HL-60 (cell line): ENCODE results near the gene EPN2.
"Not testable (repeated sequence)": the region's sequence is repeated elsewhere in the genome, so short reads cannot be mapped to it uniquely, and the experiment has no call there.

Experiments used
- POLR2AphosphoS5 ChIP-seq: IDR thresholded peaks from 2 replicates; pipeline ENCODE4 v1.6.1; 2012; ENCODE audit warnings: low read depth
- TF ChIP-seq, protein P1 (sequence below): IDR thresholded peaks from one replicate; pipeline ENCODE4 v1.5.1; 2011; ENCODE audit warnings: low read length, control low read depth, inconsistent platforms; ENCODE audit not compliant: insufficient read depth

DNA sequence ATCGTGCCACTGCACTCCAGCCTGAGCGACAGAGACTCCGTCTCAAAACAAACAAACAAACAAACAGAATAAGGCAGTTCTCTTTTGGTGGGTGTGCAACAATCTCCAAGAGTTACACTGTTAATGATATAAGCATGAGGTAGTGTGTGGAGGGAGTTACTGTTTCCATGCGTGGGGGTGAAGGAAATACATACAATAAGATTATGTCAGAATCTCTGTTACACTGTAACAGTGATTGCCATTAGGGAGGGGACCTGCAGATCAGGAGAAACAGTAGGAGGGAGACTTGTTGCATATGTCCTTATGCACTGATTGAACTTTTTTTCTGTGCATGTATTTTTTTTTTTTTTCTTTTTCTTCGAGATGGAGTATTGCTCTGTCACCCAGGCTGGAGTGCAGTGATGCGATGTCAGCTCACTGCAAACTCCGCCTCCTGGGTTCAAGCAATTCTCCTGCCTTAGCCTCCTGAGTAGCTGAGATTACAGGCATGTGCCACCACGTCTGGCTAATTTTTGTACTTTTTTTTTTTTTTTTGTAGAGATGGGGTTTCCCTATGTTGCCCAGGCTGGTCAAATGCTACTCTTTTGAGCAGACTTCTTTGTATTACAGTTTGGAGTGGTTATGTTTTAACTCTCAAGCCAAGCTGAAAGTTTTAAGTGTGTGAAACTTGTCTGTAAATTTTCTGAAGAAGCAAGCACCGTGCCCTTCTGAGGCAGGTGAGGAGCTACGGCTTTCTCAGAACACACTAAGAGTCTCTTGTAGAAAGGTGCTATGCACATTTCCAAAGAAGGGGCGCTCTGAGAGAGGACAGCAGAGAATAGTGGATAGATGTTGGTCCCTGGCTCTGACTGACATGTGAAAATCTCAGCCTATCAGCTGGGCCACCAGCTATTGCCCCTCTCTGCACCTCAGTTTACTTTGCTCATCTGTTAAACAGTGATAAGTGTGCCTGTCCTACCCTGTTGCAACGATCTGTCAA is 10.3 kb upstream of the EPN2 start:
- TF ChIP-seq POLR2AphosphoS5 = not testable (repeated sequence)
- TF ChIP-seq, protein P1, sequence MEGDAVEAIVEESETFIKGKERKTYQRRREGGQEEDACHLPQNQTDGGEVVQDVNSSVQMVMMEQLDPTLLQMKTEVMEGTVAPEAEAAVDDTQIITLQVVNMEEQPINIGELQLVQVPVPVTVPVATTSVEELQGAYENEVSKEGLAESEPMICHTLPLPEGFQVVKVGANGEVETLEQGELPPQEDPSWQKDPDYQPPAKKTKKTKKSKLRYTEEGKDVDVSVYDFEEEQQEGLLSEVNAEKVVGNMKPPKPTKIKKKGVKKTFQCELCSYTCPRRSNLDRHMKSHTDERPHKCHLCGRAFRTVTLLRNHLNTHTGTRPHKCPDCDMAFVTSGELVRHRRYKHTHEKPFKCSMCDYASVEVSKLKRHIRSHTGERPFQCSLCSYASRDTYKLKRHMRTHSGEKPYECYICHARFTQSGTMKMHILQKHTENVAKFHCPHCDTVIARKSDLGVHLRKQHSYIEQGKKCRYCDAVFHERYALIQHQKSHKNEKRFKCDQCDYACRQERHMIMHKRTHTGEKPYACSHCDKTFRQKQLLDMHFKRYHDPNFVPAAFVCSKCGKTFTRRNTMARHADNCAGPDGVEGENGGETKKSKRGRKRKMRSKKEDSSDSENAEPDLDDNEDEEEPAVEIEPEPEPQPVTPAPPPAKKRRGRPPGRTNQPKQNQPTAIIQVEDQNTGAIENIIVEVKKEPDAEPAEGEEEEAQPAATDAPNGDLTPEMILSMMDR = not testable (repeated sequence)
